Panc1 (cell line): ENCODE measurements around the gene LHX3. TPM values are rescaled to one million over a fixed set of nuclear protein-coding genes. Genes with fewer than 3 reads are reported as not detected.
"Not testable (repeated sequence)": the region's sequence is repeated elsewhere in the genome, so short reads cannot be mapped to it uniquely, and the experiment has no call there.

ENCODE experiments used
- ATAC-seq: fragments of 200-7000 bp; cut with Tn5 transposase; 2 replicates; pipeline ENCODE4 v1.9.1; 2020; ENCODE audit warnings: mild to moderate bottlenecking, moderate library complexity
- BruUV-seq: library from RNA; stranded (reverse); fragments of 400-500 nt; replicated peaks from 2 replicates; lab custom pipeline; 2021; lab: Mats Ljungman, UMichigan
- CTCF ChIA-PET: fragments of 300-600 bp; sonication (Branson Sonifier 250); formaldehyde crosslinking; loops from one replicate; lab custom pipeline; 2022; ENCODE audit warnings: antibody characterized with exemption; lab: Charles Lee
- POLR2A ChIA-PET: fragments of 300-600 bp; sonication (Branson Sonifier 250); formaldehyde crosslinking; loops from one replicate; lab custom pipeline; 2022; ENCODE audit warnings: antibody characterized with exemption; lab: Charles Lee
- DNase-seq: peaks from one replicate; pipeline ENCODE4 v3.0.0-alpha.2; 2010; ENCODE audit warnings: low read depth, low spot score
- H3K27ac ChIP-seq: 2 replicates; pipeline ENCODE4 v1.5.1; 2011; ENCODE audit warnings: mild to moderate bottlenecking, low read length, inconsistent platforms
- H3K27me3 ChIP-seq: fragments of 200-500 bp; sonication (Bioruptor generic); 2 replicates; pipeline ENCODE4 v1.6.0; 2014; ENCODE audit warnings: low read length, inconsistent platforms; ENCODE audit not compliant: control insufficient read depth, insufficient read depth
- H3K36me3 ChIP-seq: fragments of 200-500 bp; sonication (Bioruptor generic); 2 replicates; pipeline ENCODE4 v1.5.1; 2014; ENCODE audit warnings: inconsistent platforms, mild to moderate bottlenecking, low read length, moderate library complexity; ENCODE audit not compliant: control insufficient read depth, insufficient read depth
- H3K4me1 ChIP-seq: 2 replicates; pipeline ENCODE4 v1.5.1; 2011; ENCODE audit warnings: inconsistent platforms, mild to moderate bottlenecking, low read length, moderate library complexity; ENCODE audit not compliant: control insufficient read depth, insufficient read depth
- H3K4me3 ChIP-seq, 2 experiments: 2 replicates each; pipeline ENCODE4 v1.5.1; 2011 to 2012; ENCODE audit warnings: low read depth in 2 of 2, low read length in 2 of 2, mild to moderate bottlenecking in 2 of 2, inconsistent platforms in 1 of 2, moderate library complexity in 1 of 2
- H3K9me3 ChIP-seq: fragments of 200-500 bp; sonication (Bioruptor generic); 2 replicates; pipeline ENCODE4 v1.5.1; 2014; ENCODE audit warnings: low read depth, mild to moderate bottlenecking, inconsistent platforms, low read length, moderate library complexity; ENCODE audit not compliant: control insufficient read depth, insufficient read depth
- POLR2AphosphoS5 ChIP-seq: IDR thresholded peaks from 2 replicates; pipeline ENCODE4 v1.6.1; 2012; ENCODE audit warnings: mild to moderate bottlenecking, low read depth, low read length, moderate library complexity
- SIN3A ChIP-seq: IDR thresholded peaks from 2 replicates; pipeline ENCODE4 v1.6.1; 2012; ENCODE audit warnings: low read depth, mild to moderate bottlenecking, low read length, moderate library complexity, borderline replicate concordance; ENCODE audit not compliant: insufficient read depth
- TCF7L2 ChIP-seq: IDR thresholded peaks from 2 replicates; pipeline ENCODE4 v1.6.1; 2011; ENCODE audit warnings: mild to moderate bottlenecking, low read depth, low read length, inconsistent platforms
- in situ Hi-C: cut with HindIII; loops from 2 replicates; pipeline ENCODE4 v1.10.0; 2016; ENCODE audit warnings: low sequenced_read_pairs, low pct_unique_long_range_greater_than_20kb
- intact Hi-C: fragments of 100-400 bp; cut with micrococcal nuclease; formaldehyde crosslinking; loops from one replicate; pipeline ENCODE4 v1.10.0; 2022; ENCODE audit not compliant: unreplicated experiment
- total RNA-seq: library from RNA; stranded (reverse); gene quantifications from one replicate; pipeline ENCODE4 v1.2.1, GENCODE V29; 2021; ENCODE audit not compliant: unreplicated experiment
- TF ChIP-seq, protein P1 (sequence below): fragments of 450-650 bp; IDR thresholded peaks from 2 replicates; pipeline ENCODE4 v1.5.1; 2017; ENCODE audit warnings: mild to moderate bottlenecking
- TF ChIP-seq, protein P2 (sequence below), 2 experiments: IDR thresholded peaks; 2 replicates each; pipeline ENCODE4 v1.6.1; 2011 to 2012; ENCODE audit warnings: low read depth in 2 of 2, control low read depth in 1 of 2, low read length in 1 of 2, mild to moderate bottlenecking in 1 of 2, moderate library complexity in 1 of 2; ENCODE audit not compliant: insufficient read depth in 1 of 2

The LHX3 gene
- total RNA-seq, 1 experiment from 2014 or later, result 0.13 TPM

DNA sequence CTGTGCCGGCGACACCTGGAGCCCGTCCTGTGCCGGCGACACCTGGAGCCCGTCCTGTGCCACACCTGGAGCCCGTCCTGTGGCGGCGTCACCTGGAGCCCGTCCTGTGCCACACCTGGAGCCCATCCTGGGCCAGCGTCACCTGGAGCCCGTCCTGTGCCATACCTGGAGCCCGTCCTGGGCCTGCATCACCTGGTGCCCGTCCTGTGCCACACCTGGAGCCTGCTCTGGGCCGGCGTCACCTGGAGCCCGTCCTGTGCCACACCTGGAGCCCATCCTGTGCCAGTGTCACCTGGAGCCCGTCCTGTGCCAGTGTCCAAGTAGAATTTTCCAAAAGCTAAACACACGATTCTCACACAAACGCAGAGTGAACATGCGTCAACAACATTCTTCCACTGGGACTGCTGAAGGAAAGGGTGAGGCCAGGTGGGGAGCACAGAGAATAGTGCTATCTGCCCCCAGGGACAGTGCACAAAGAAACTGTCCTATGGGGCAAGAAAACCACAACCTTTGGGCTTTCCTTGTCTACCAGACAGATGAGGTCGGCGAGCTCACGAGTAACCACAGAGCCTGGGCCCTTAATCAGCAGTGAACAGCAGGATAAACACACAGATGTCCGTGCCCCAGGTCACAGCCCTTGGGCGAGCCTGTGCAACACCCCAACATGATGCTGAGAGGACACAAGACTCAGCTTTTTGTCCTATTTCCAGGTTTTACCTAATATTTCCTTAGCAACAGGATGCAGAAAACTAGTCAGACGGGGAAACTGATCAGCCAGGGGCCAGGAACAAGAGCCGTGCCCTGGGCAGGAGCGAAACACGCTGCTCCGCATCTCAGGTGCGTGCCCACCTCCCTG lies 32.8 kb upstream of the LHX3 start:
- TF ChIP-seq, protein P1, sequence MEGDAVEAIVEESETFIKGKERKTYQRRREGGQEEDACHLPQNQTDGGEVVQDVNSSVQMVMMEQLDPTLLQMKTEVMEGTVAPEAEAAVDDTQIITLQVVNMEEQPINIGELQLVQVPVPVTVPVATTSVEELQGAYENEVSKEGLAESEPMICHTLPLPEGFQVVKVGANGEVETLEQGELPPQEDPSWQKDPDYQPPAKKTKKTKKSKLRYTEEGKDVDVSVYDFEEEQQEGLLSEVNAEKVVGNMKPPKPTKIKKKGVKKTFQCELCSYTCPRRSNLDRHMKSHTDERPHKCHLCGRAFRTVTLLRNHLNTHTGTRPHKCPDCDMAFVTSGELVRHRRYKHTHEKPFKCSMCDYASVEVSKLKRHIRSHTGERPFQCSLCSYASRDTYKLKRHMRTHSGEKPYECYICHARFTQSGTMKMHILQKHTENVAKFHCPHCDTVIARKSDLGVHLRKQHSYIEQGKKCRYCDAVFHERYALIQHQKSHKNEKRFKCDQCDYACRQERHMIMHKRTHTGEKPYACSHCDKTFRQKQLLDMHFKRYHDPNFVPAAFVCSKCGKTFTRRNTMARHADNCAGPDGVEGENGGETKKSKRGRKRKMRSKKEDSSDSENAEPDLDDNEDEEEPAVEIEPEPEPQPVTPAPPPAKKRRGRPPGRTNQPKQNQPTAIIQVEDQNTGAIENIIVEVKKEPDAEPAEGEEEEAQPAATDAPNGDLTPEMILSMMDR, result no peak
- TF ChIP-seq, protein P2, sequence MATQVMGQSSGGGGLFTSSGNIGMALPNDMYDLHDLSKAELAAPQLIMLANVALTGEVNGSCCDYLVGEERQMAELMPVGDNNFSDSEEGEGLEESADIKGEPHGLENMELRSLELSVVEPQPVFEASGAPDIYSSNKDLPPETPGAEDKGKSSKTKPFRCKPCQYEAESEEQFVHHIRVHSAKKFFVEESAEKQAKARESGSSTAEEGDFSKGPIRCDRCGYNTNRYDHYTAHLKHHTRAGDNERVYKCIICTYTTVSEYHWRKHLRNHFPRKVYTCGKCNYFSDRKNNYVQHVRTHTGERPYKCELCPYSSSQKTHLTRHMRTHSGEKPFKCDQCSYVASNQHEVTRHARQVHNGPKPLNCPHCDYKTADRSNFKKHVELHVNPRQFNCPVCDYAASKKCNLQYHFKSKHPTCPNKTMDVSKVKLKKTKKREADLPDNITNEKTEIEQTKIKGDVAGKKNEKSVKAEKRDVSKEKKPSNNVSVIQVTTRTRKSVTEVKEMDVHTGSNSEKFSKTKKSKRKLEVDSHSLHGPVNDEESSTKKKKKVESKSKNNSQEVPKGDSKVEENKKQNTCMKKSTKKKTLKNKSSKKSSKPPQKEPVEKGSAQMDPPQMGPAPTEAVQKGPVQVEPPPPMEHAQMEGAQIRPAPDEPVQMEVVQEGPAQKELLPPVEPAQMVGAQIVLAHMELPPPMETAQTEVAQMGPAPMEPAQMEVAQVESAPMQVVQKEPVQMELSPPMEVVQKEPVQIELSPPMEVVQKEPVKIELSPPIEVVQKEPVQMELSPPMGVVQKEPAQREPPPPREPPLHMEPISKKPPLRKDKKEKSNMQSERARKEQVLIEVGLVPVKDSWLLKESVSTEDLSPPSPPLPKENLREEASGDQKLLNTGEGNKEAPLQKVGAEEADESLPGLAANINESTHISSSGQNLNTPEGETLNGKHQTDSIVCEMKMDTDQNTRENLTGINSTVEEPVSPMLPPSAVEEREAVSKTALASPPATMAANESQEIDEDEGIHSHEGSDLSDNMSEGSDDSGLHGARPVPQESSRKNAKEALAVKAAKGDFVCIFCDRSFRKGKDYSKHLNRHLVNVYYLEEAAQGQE (IDR thresholded peaks at IDR 0.05; ENCODE audit: insufficient read depth in 1 of 2, low read depth in 2 of 2, low read length in 1 of 2), result no peak
- TF ChIP-seq POLR2AphosphoS5 (no peak), TCF7L2 (no peak), SIN3A (no peak)
- Histone ChIP-seq H3K27ac (no peak overlapping the region), H3K4me1 (no peaks in the 10 kb centered on the region), H3K27me3 (no peaks in the 10 kb centered on the region), H3K9me3 (no peaks in the 10 kb centered on the region), H3K4me3 (no peak overlapping the region), H3K36me3 (no peaks in the 10 kb centered on the region)
- ATAC-seq (no peak), DNase-seq (no peak)
- ChIA-PET CTCF (no interaction called here), POLR2A (interaction anchor here (0.6 kb wide), 1 partner anchor 30 kb away, joined by 7 read pairs; no protein-coding TSS in a partner anchor)
- in situ Hi-C loops (no loop called here), intact Hi-C loops (no loop called here)
- BruUV-seq, result no TSS peak

DNA sequence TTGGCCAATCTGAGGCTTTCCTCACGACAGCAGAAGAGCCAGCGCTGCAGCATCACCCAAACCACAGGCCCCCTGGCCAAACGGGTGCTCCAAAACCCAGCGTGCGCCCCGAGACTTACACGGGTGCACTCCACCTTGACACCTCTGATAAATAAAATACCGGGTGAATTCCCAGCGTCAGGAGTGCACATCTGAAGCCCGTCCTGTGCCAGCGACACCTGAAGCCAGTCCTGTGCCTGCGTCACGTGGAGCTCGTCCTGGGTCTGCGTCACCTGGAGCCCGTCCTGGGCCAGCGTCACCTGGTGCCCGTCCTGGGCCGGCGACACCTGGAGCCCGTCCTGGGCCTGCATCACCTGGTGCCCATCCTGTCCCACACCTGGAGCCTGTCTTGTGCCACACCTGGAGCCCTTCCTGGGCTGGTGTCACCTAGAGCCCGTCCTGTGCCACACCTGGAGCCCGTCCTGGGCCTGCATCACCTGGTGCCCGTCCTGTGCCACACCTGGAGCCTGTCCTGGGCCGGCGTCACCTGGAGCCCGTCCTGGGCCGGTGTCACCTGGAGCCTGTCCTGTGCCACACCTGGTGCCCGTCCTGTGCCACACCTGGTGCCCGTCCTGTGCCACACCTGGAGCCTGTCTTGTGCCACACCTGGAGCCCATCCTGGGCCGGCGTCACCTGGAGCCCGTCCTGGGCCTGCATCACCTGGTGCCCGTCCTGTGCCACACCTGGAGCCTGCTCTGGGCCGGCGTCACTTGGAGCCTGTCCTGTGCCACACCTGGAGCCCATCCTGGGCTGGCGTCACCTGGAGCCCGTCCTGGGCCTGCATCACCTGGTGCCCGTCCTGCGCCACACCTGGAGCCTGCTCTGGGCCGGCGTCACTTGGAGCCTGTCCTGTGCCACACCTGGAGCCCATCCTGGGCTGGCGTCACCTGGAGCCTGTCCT lies 31.8 kb upstream of the LHX3 start:
- H3K36me3 ChIP-seq, H3K9me3 ChIP-seq, CTCF ChIA-PET, H3K27me3 ChIP-seq, H3K4me3 ChIP-seq, in situ Hi-C loops, BruUV-seq, POLR2A ChIA-PET, ATAC-seq, DNase-seq, H3K4me1 ChIP-seq, intact Hi-C loops, H3K27ac ChIP-seq: not testable (repeated sequence)
